Neural cell (in vitro differentiated cells): Measurements from ENCODE around the gene UTP14C. TPM values are rescaled to one million over a fixed set of nuclear protein-coding genes. Genes with fewer than 3 reads are reported as not detected.

Experiments used
- H2AFZ ChIP-seq: fragments of 200-600, 300-800 bp; sonication (generic), shearing (Covaris generic); 2 replicates; pipeline ENCODE4 v1.6.0; 2014; ENCODE audit warnings: low read depth, mild to moderate bottlenecking, antibody characterized with exemption, low read length, moderate library complexity
- H3F3A ChIP-seq: fragments of 200-600 bp; shearing (Covaris generic); 2 replicates; pipeline ENCODE4 v1.6.1; 2016; ENCODE audit warnings: mild to moderate bottlenecking, moderate library complexity, mixed read lengths, antibody characterized with exemption, low read length; ENCODE audit not compliant: insufficient read depth, poor library complexity, severe bottlenecking
- H3K27ac ChIP-seq: fragments of 200-600, 300-800 bp; sonication (generic), shearing (Covaris generic); 2 replicates; pipeline ENCODE4 v1.5.1; 2014; ENCODE audit warnings: mild to moderate bottlenecking, low read length, moderate library complexity
- H3K27me3 ChIP-seq: fragments of 300-800, 200-600 bp; sonication (generic), shearing (Covaris generic); 2 replicates; pipeline ENCODE4 v1.6.0; 2014; ENCODE audit warnings: mild to moderate bottlenecking, low read depth, low read length, moderate library complexity; ENCODE audit not compliant: insufficient read depth
- H3K36me3 ChIP-seq: fragments of 300-800, 200-600 bp; sonication (generic), shearing (Covaris generic); 2 replicates; pipeline ENCODE4 v1.5.1; 2014; ENCODE audit warnings: mild to moderate bottlenecking, antibody characterized with exemption, low read length, moderate library complexity; ENCODE audit not compliant: insufficient read depth
- H3K4me2 ChIP-seq: fragments of 300-800, 200-600 bp; sonication (generic), shearing (Covaris generic); 2 replicates; pipeline ENCODE4 v1.6.0; 2014; ENCODE audit warnings: mild to moderate bottlenecking, low read length
- H3K4me3 ChIP-seq: fragments of 300-800, 200-600 bp; sonication (generic), shearing (Covaris generic); 2 replicates; pipeline ENCODE4 v1.5.1; 2014; ENCODE audit warnings: mild to moderate bottlenecking, low read length, moderate library complexity
- H3K79me2 ChIP-seq: fragments of 200-600 bp; shearing (Covaris generic); replicated peaks from 2 replicates; pipeline ENCODE4 v1.6.0; 2014; ENCODE audit warnings: mild to moderate bottlenecking, low read length, moderate library complexity; ENCODE audit not compliant: insufficient read depth
- H3K9ac ChIP-seq: fragments of 300-800, 200-600 bp; sonication (generic), shearing (Covaris generic); 2 replicates; pipeline ENCODE4 v1.6.1; 2016; ENCODE audit warnings: mild to moderate bottlenecking, low read length, mixed read lengths
- H3K9me2 ChIP-seq: fragments of 200-600 bp; shearing (Covaris generic); 2 replicates; pipeline ENCODE4 v1.6.1; 2016; ENCODE audit warnings: mild to moderate bottlenecking, low read length, mixed read lengths; ENCODE audit not compliant: insufficient read depth
- H3K9me3 ChIP-seq: fragments of 200-600, 300-800 bp; sonication (generic), shearing (Covaris generic); 2 replicates; pipeline ENCODE4 v1.6.1; 2016; ENCODE audit warnings: mild to moderate bottlenecking, mixed run types, low read length, moderate library complexity, mixed read lengths
- H4K20me1 ChIP-seq: fragments of 200-600 bp; shearing (Covaris generic); 2 replicates; pipeline ENCODE4 v1.6.1; 2016; ENCODE audit warnings: mild to moderate bottlenecking, mixed run types; ENCODE audit not compliant: insufficient read depth
- CTCF ChIP-seq: fragments of 450-650 bp; IDR thresholded peaks from 2 replicates; pipeline ENCODE4 v1.5.1; 2014; ENCODE audit warnings: antibody characterized with exemption, mild to moderate bottlenecking, moderate library complexity; ENCODE audit not compliant: poor library complexity, severe bottlenecking
- EP300 ChIP-seq: fragments of 450-650 bp; conservative IDR thresholded peaks from 2 replicates; pipeline ENCODE4 v1.6.1; 2014; ENCODE audit warnings: antibody characterized with exemption, mild to moderate bottlenecking, moderate library complexity; ENCODE audit not compliant: poor library complexity, severe bottlenecking
- EZH2 ChIP-seq: fragments of 200-600, 300-800 bp; shearing (Covaris generic), sonication (generic); IDR thresholded peaks from 2 replicates; pipeline ENCODE4 v1.6.1; 2014; ENCODE audit warnings: antibody characterized with exemption, low read length, borderline replicate concordance, mild to moderate bottlenecking; ENCODE audit not compliant: insufficient read depth, poor library complexity, severe bottlenecking
- MXI1 ChIP-seq: fragments of 450-650 bp; conservative IDR thresholded peaks from 2 replicates; pipeline ENCODE4 v1.6.1; 2014; ENCODE audit warnings: antibody characterized with exemption, mild to moderate bottlenecking; ENCODE audit not compliant: poor library complexity, severe bottlenecking
- POLR2AphosphoS5 ChIP-seq: IDR thresholded peaks from 2 replicates; pipeline ENCODE4 v1.6.1; 2012
- RAD21 ChIP-seq: fragments of 450-650 bp; conservative IDR thresholded peaks from 2 replicates; pipeline ENCODE4 v1.6.1; 2014; ENCODE audit warnings: antibody characterized with exemption, mild to moderate bottlenecking, moderate library complexity
- REST ChIP-seq: IDR thresholded peaks from 2 replicates; pipeline ENCODE4 v1.6.1; 2012; ENCODE audit warnings: borderline replicate concordance
- SMC3 ChIP-seq: fragments of 450-650 bp; conservative IDR thresholded peaks from 2 replicates; pipeline ENCODE4 v1.6.1; 2014; ENCODE audit warnings: antibody characterized with exemption, mild to moderate bottlenecking, moderate library complexity; ENCODE audit not compliant: poor library complexity
- TAF1 ChIP-seq: IDR thresholded peaks from 2 replicates; pipeline ENCODE4 v1.6.1; 2012; ENCODE audit warnings: low read depth
- polyA plus RNA-seq: library from polyadenylated mRNA; depleted of rRNA; stranded (reverse); fragments of >200 nt; gene quantifications from 2 replicates; pipeline ENCODE4 v1.2.3, GENCODE V29; 2014

The UTP14C gene
- polyA plus RNA-seq, 1 donor from 2014 or later, result 16.3 TPM

GRCh38 chr13:52006523-52007245, 17.8 kb upstream of the UTP14C start:
- Histone ChIP-seq H3K36me3 (no peaks in the 10 kb centered on the region), H3K9me2 (no peaks in the 10 kb centered on the region), H3K9me3 (no peaks in the 10 kb centered on the region), H2AFZ (no peak overlapping the region), H3K27ac (no peak overlapping the region), H3K79me2 (peaks cover 15% of the 10 kb centered on the region), H4K20me1 (no peaks in the 10 kb centered on the region), H3K27me3 (no peaks in the 10 kb centered on the region), H3F3A (no peaks in the 10 kb centered on the region), H3K4me2 (no peak overlapping the region), H3K9ac (no peak overlapping the region), H3K4me3 (no peak overlapping the region)
- TF ChIP-seq CTCF (no peak), EZH2 (no peak), RAD21 (no peak), REST (no peak)

DNA sequence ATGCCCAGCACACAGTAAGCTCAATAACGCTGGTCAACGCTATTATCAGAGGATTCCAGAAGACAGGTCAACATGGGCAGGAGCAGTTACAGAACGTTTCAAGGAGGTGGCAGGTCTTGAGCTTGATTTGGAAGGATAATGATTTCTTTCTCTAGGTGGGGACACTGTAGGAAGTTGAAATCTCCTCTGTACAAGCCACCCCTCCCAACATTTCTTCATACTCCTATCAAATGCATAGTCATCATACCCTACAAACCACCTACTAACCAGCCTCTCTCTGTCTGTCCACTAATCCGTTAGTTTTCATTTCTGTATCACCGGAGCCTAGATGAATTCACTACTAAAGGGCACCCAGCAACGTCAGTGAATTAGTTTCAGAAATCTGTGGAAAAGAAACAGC, 14.5 kb upstream of the UTP14C start:
- no peaks in the 10 kb centered on the region for H3F3A ChIP-seq
- H3K27ac ChIP-seq, result no peak overlapping the region
- no peak overlapping the region for H2AFZ ChIP-seq
- H4K20me1 ChIP-seq, result no peaks in the 10 kb centered on the region
- no peaks in the 10 kb centered on the region for H3K27me3 ChIP-seq
- no peak overlapping the region for H3K9ac ChIP-seq
- H3K9me2 ChIP-seq, result no peaks in the 10 kb centered on the region
- peaks cover 38% of the 10 kb centered on the region for H3K79me2 ChIP-seq
- no peaks in the 10 kb centered on the region for H3K9me3 ChIP-seq
- no peaks in the 10 kb centered on the region for H3K36me3 ChIP-seq
- peak overlapping the region; percentile 81 for H3K4me2 ChIP-seq
- H3K4me3 ChIP-seq, result peak overlapping the region; percentile 100
- TF ChIP-seq RAD21 (no peak), EZH2 (no peak), CTCF (no peak), EP300 (no peak), TAF1 (no peak), REST (no peak), SMC3 (no peak), MXI1 (no peak), POLR2AphosphoS5 (no peak)
